Gastroesophageal sphincter (tissue), 3 donors: ENCODE measurements around the gene CCT2.

Source experiments
- CTCF ChIP-seq, 4 experiments: fragments of 200-600 bp in 2 of 4; fragments of 450-650 bp in 2 of 4; sonication (generic) in 1 of 4; IDR thresholded peaks; one replicate each; pipeline ENCODE4 v1.5.1; 2017 to 2019; ENCODE audit warnings: antibody characterized with exemption in 4 of 4, mild to moderate bottlenecking in 2 of 4, moderate library complexity in 2 of 4
- EP300 ChIP-seq: sonication (generic); formaldehyde crosslinking; IDR thresholded peaks from one replicate; pipeline ENCODE4 v1.6.1; 2017; ENCODE audit warnings: antibody characterized with exemption, mild to moderate bottlenecking
- POLR2A ChIP-seq, 2 donors: fragments of 450-650 bp; IDR thresholded peaks; one replicate each; pipeline ENCODE4 v1.6.1; 2017; ENCODE audit warnings: antibody characterized with exemption in 2 of 2, mild to moderate bottlenecking in 2 of 2, moderate library complexity in 1 of 2
- POLR2AphosphoS5 ChIP-seq: sonication (generic); formaldehyde crosslinking; IDR thresholded peaks from one replicate; pipeline ENCODE4 v1.6.1; 2017; ENCODE audit warnings: antibody characterized with exemption

DNA sequence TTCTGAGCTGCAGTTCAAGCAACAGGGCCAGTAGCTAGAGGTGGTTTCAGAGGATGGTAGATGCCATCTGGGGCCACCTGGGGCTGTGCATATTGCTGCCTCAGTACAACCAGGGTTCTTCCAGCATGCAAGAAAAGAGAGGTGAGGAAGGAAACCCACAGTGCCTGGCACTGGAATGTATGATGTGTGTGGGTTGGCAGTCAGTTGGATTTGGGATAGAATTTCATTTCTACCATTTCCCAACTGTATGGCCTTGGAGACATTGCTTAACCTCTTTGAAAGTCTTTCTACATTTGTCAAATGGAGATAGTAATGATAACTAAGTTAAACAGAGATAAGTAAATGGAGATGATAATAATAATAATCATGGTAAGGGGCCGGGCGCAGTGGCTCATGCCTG, 35.7 kb downstream of the CCT2 start:
- TF ChIP-seq EP300 (no peak), CTCF (IDR thresholded peaks at IDR 0.05) (no peak), POLR2A (IDR thresholded peaks at IDR 0.05) (no peak), POLR2AphosphoS5 (no peak)
